HepG2 (cell line): Measurements from ENCODE around the gene BTBD1. TPM values are rescaled to one million over a fixed set of nuclear protein-coding genes. Genes with fewer than 3 reads are reported as not detected.

Experiments used
- BRCA1 ChIP-seq: sonication (generic); formaldehyde crosslinking; IDR thresholded peaks from 2 replicates; pipeline ENCODE4 v1.4.0; 2020; ENCODE audit warnings: missing genetic modification reagents
- DPF2 ChIP-seq: sonication (generic); formaldehyde crosslinking; IDR thresholded peaks from 2 replicates; pipeline ENCODE4 v1.4.0; 2020; ENCODE audit warnings: mild to moderate bottlenecking, low read depth, missing genetic modification reagents, borderline replicate concordance
- FOXC1 ChIP-seq: sonication (generic); formaldehyde crosslinking; IDR thresholded peaks from 2 replicates; pipeline ENCODE4 v1.8.0; 2022; ENCODE audit warnings: mild to moderate bottlenecking, missing genetic modification reagents, borderline replicate concordance
- JDP2 ChIP-seq: sonication (generic); formaldehyde crosslinking; IDR thresholded peaks from 2 replicates; pipeline ENCODE4 v1.8.1; 2022; ENCODE audit warnings: missing genetic modification reagents, borderline replicate concordance
- KDM5B ChIP-seq: sonication (generic); formaldehyde crosslinking; IDR thresholded peaks from 2 replicates; pipeline ENCODE4 v1.4.0; 2020; ENCODE audit warnings: missing genetic modification reagents, mild to moderate bottlenecking, borderline replicate concordance
- NRL ChIP-seq: sonication (generic); formaldehyde crosslinking; IDR thresholded peaks from 2 replicates; pipeline ENCODE4 v1.5.0; 2020; ENCODE audit warnings: missing genetic modification reagents, mild to moderate bottlenecking, moderate library complexity, borderline replicate concordance
- RARA ChIP-seq: IDR thresholded peaks from 2 replicates; pipeline ENCODE4 v1.6.1; 2016; ENCODE audit warnings: missing genetic modification reagents, missing compliant biosample characterization
- RBAK ChIP-seq: sonication (generic); formaldehyde crosslinking; IDR thresholded peaks from 2 replicates; pipeline ENCODE4 v1.5.1; 2020; ENCODE audit warnings: mild to moderate bottlenecking, missing genetic modification reagents
- REPIN1 ChIP-seq: sonication (generic); formaldehyde crosslinking; IDR thresholded peaks from 2 replicates; pipeline ENCODE4 v1.8.0; 2022; ENCODE audit warnings: missing genetic modification reagents, low read depth, mild to moderate bottlenecking, borderline replicate concordance
- SIN3B ChIP-seq: fragments of 150-350 bp; IDR thresholded peaks from 2 replicates; pipeline ENCODE4 v1.6.1; 2014; ENCODE audit warnings: low read length
- SNAI1 ChIP-seq: sonication (generic); formaldehyde crosslinking; IDR thresholded peaks from 2 replicates; pipeline ENCODE4 v1.5.0; 2020; ENCODE audit warnings: mild to moderate bottlenecking, missing genetic modification reagents, borderline replicate concordance
- SRY ChIP-seq: sonication (generic); formaldehyde crosslinking; IDR thresholded peaks from 2 replicates; pipeline ENCODE4 v1.8.0; 2022; ENCODE audit warnings: mild to moderate bottlenecking, missing genetic modification reagents
- STAG1 ChIP-seq: sonication (generic); formaldehyde crosslinking; IDR thresholded peaks from 2 replicates; pipeline ENCODE4 v1.4.0; 2020; ENCODE audit warnings: missing genetic modification reagents
- ZNF235 ChIP-seq: sonication (generic); formaldehyde crosslinking; IDR thresholded peaks from 2 replicates; pipeline ENCODE4 v1.8.1; 2023; ENCODE audit warnings: mild to moderate bottlenecking, missing genetic modification reagents, borderline replicate concordance
- ZNF577 ChIP-seq: sonication (generic); formaldehyde crosslinking; IDR thresholded peaks from 2 replicates; pipeline ENCODE4 v1.4.0; 2020; ENCODE audit warnings: mild to moderate bottlenecking, low read depth, missing genetic modification reagents, borderline replicate concordance
- polyA plus RNA-seq, 8 experiments: library from polyadenylated mRNA; depleted of rRNA in 3 of 8; stranded (reverse) in 7 of 8; unstranded in 1 of 8; fragments of >200 nt; fragmentation: Illumina TruSeq in 4 of 8; extraction: Trizol in 4 of 8; gene quantifications; 2 replicates each; pipeline versions ENCODE4 v1.2.1 to v1.2.3, GENCODE V29; 2011 to 2016; ENCODE audit warnings: low read depth in 4 of 8, missing spikeins in 1 of 8, mixed read lengths in 1 of 8; ENCODE audit not compliant: insufficient read depth in 1 of 8
- total RNA-seq, 5 experiments: library from RNA; depleted of rRNA; stranded (reverse); fragments of >200 nt; fragmentation: Illumina TruSeq; extraction: Trizol; gene quantifications; 2 replicates each; pipeline ENCODE4 v1.2.3, GENCODE V29; 2016; ENCODE audit warnings: low read depth in 1 of 5
- TF ChIP-seq, protein P1 (sequence below): sonication (generic); formaldehyde crosslinking; IDR thresholded peaks from 2 replicates; pipeline ENCODE4; 2020; ENCODE audit warnings: missing genetic modification reagents, mild to moderate bottlenecking, borderline replicate concordance
- TF ChIP-seq, protein P2 (sequence below): sonication (generic); formaldehyde crosslinking; IDR thresholded peaks from 2 replicates; pipeline ENCODE4 v1.4.0; 2020; ENCODE audit warnings: mild to moderate bottlenecking, missing genetic modification reagents, borderline replicate concordance
- TF ChIP-seq, protein P3 (sequence below): fragments of 450-650 bp; IDR thresholded peaks from 2 replicates; pipeline ENCODE4 v1.6.1; 2017; ENCODE audit warnings: mild to moderate bottlenecking

The BTBD1 gene
- total and polyA plus RNA-seq, 2 of the 13 experiments (the other 11 are each of a cell fraction or from before 2014, with no cell fraction given) = 32.1 to 53.9 TPM

DNA sequence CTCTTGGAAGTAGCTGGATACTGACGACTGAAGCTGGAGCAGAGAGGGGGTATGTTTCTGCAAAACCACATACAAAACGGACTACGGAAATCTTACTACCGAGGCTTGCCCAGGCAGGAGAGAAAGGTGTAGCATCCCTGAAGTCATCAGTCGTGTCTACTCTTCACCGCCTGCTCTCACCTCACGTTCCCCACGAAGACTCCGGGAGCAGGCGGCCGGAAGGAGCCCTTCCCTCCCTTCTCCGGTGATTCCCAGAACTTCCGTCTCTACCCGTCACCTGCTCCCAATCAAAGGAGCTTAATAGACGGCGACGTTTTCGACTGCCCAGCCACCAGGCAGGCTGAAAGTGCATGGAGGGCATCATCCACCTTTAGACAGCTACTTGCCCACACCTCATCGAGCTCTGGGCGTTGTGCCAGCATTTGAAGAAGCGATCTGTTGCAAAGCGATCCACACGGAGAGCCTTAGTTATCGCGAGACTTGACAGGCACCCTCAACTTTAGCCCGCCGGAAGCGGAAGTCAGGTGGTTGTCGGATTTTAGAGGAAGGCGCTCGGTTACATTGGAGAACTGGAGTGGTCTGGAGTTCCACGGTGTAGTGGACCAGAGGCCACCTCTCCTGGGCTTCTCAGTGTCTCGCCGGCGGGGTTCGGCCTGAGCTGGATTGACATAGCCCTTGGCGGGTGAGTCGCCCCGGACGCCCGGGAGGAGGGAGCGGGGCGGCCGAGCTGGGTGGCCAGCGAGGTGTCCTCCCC lies 81.2 kb downstream of the BTBD1 start, which contains the start of gene RAMAC (continued):
- TF ChIP-seq DPF2 (CRISPR knock-in tag) (no peak), KDM5B (CRISPR knock-in tag) (peak; percentile 99), ZNF577 (CRISPR knock-in tag) (no peak), RBAK (CRISPR knock-in tag) (no peak), REPIN1 (CRISPR knock-in tag) (peak; percentile 72; the same call in 1 of the 2 replicates), SIN3B (peak; percentile 0; the same call in 1 of the 2 replicates), BRCA1 (0 out of 2 replicates have a peak, but pooled peaks have one; percentile 69), SRY (CRISPR knock-in tag) (peak; percentile 95), ZNF235 (CRISPR knock-in tag) (peak; percentile 71; the same call in 1 of the 2 replicates), JDP2 (CRISPR knock-in tag) (no peak), RARA (peak; percentile 31; the same call in 1 of the 2 replicates), STAG1 (no peak), FOXC1 (CRISPR knock-in tag) (peak; percentile 28; the same call in 1 of the 2 replicates), NRL (CRISPR knock-in tag) (peak; percentile 93), SNAI1 (CRISPR knock-in tag) (0 out of 2 replicates have a peak, but pooled peaks have one; percentile 50)
- TF ChIP-seq, protein P1, sequence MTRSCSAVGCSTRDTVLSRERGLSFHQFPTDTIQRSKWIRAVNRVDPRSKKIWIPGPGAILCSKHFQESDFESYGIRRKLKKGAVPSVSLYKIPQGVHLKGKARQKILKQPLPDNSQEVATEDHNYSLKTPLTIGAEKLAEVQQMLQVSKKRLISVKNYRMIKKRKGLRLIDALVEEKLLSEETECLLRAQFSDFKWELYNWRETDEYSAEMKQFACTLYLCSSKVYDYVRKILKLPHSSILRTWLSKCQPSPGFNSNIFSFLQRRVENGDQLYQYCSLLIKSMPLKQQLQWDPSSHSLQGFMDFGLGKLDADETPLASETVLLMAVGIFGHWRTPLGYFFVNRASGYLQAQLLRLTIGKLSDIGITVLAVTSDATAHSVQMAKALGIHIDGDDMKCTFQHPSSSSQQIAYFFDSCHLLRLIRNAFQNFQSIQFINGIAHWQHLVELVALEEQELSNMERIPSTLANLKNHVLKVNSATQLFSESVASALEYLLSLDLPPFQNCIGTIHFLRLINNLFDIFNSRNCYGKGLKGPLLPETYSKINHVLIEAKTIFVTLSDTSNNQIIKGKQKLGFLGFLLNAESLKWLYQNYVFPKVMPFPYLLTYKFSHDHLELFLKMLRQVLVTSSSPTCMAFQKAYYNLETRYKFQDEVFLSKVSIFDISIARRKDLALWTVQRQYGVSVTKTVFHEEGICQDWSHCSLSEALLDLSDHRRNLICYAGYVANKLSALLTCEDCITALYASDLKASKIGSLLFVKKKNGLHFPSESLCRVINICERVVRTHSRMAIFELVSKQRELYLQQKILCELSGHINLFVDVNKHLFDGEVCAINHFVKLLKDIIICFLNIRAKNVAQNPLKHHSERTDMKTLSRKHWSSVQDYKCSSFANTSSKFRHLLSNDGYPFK = peak; percentile 82; the same call in 1 of the 2 replicates
- TF ChIP-seq, protein P2, sequence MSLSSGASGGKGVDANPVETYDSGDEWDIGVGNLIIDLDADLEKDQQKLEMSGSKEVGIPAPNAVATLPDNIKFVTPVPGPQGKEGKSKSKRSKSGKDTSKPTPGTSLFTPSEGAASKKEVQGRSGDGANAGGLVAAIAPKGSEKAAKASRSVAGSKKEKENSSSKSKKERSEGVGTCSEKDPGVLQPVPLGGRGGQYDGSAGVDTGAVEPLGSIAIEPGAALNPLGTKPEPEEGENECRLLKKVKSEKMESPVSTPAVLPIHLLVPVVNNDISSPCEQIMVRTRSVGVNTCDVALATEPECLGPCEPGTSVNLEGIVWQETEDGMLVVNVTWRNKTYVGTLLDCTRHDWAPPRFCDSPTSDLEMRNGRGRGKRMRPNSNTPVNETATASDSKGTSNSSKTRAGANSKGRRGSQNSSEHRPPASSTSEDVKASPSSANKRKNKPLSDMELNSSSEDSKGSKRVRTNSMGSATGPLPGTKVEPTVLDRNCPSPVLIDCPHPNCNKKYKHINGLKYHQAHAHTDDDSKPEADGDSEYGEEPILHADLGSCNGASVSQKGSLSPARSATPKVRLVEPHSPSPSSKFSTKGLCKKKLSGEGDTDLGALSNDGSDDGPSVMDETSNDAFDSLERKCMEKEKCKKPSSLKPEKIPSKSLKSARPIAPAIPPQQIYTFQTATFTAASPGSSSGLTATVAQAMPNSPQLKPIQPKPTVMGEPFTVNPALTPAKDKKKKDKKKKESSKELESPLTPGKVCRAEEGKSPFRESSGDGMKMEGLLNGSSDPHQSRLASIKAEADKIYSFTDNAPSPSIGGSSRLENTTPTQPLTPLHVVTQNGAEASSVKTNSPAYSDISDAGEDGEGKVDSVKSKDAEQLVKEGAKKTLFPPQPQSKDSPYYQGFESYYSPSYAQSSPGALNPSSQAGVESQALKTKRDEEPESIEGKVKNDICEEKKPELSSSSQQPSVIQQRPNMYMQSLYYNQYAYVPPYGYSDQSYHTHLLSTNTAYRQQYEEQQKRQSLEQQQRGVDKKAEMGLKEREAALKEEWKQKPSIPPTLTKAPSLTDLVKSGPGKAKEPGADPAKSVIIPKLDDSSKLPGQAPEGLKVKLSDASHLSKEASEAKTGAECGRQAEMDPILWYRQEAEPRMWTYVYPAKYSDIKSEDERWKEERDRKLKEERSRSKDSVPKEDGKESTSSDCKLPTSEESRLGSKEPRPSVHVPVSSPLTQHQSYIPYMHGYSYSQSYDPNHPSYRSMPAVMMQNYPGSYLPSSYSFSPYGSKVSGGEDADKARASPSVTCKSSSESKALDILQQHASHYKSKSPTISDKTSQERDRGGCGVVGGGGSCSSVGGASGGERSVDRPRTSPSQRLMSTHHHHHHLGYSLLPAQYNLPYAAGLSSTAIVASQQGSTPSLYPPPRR (CRISPR knock-in tag) = peak; percentile 39; the same call in 1 of the 2 replicates
- TF ChIP-seq, protein P3, sequence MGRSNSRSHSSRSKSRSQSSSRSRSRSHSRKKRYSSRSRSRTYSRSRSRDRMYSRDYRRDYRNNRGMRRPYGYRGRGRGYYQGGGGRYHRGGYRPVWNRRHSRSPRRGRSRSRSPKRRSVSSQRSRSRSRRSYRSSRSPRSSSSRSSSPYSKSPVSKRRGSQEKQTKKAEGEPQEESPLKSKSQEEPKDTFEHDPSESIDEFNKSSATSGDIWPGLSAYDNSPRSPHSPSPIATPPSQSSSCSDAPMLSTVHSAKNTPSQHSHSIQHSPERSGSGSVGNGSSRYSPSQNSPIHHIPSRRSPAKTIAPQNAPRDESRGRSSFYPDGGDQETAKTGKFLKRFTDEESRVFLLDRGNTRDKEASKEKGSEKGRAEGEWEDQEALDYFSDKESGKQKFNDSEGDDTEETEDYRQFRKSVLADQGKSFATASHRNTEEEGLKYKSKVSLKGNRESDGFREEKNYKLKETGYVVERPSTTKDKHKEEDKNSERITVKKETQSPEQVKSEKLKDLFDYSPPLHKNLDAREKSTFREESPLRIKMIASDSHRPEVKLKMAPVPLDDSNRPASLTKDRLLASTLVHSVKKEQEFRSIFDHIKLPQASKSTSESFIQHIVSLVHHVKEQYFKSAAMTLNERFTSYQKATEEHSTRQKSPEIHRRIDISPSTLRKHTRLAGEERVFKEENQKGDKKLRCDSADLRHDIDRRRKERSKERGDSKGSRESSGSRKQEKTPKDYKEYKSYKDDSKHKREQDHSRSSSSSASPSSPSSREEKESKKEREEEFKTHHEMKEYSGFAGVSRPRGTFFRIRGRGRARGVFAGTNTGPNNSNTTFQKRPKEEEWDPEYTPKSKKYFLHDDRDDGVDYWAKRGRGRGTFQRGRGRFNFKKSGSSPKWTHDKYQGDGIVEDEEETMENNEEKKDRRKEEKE = no peak
